Large intestine (tissue), 3 donors: ENCODE measurements around the gene SEMA3B. TPM values are rescaled to one million over a fixed set of nuclear protein-coding genes. Genes with fewer than 3 reads are reported as not detected.

Experiments
- DNase-seq, 2 donors: peaks; one replicate each; pipeline versions ENCODE4 v3.0.0 to v3.0.0-alpha.2; 2013
- H3K27ac ChIP-seq: one replicate; pipeline ENCODE4 v1.5.1; 2013; ENCODE audit warnings: low read length
- H3K27me3 ChIP-seq: 2 replicates; pipeline ENCODE4 v1.6.1; 2013; ENCODE audit warnings: low read length; ENCODE audit not compliant: control insufficient read depth, insufficient read depth
- H3K36me3 ChIP-seq: 2 replicates; pipeline ENCODE4 v1.6.1; 2013; ENCODE audit warnings: low read length; ENCODE audit not compliant: control insufficient read depth, insufficient read depth
- H3K4me1 ChIP-seq: one replicate; pipeline ENCODE4 v1.6.1; 2013; ENCODE audit warnings: low read length; ENCODE audit not compliant: control insufficient read depth, insufficient read depth
- H3K4me3 ChIP-seq: one replicate; pipeline ENCODE4 v1.5.1; 2013; ENCODE audit warnings: low read length
- H3K9me3 ChIP-seq: one replicate; pipeline ENCODE4 v1.6.1; 2013; ENCODE audit warnings: mild to moderate bottlenecking, low read depth, low read length, moderate library complexity; ENCODE audit not compliant: control insufficient read depth
- WGBS: methylation state at CpG from one replicate; pipeline ENCODE4 v1.1.5; 2013; ENCODE audit warnings: low lambda C conversion rate; ENCODE audit not compliant: insufficient coverage; 5-methylcytosine and 5-hydroxymethylcytosine counted together
- polyA plus RNA-seq: library from polyadenylated mRNA; unstranded; fragments of 120-200 nt; gene quantifications from one replicate; pipeline ENCODE4 v1.2.1, GENCODE V29; 2013

Gene SEMA3B
- polyA plus RNA-seq, 1 donor = 87.0 TPM

DNA sequence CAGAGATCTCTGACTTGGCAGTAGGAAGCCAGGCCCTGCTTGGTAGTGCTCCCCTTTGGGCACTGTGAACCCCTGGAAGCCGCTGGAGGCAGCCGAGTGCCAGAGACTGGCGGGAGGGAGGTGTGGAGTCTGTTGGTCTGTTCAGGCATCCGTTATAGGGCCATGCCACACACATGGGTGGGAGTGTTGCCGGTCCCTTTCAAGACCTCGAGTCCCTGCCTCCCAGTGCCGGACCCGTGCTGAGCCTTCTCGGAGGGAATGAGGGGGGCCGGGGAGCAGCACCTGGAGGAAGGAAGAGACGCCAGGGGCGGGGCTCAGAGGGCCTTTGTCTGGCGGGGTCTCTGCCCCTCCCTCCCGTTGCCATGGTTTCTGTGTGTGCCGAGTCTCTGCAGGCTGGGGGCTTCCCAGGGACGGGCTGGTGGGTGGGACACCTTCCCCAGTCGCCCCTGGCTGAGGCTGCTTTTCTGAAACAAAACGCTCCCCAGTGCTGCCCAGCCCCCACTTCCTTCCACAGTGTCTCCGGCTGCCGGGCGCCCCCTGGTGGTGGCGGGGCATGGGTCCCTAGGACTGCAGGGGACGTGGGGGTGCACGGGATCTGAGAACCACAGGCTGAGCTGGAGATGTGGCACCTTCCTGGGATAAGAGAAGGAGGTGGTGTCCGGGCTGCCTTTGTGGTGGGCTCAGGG is 23.0 kb upstream of the SEMA3B start:
- Histone ChIP-seq H3K4me1 (peaks cover 43% of the 10 kb centered on the region), H3K27me3 (no peaks in the 10 kb centered on the region), H3K4me3 (peak overlapping the region; percentile 66), H3K27ac (peak overlapping the region; percentile 70), H3K9me3 (no peaks in the 10 kb centered on the region), H3K36me3 (peaks cover 45% of the 10 kb centered on the region)
- no CpG with 5 or more reads among the region's 25 CpGs for WGBS
- DNase-seq = peak; percentile 80 to 84

DNA sequence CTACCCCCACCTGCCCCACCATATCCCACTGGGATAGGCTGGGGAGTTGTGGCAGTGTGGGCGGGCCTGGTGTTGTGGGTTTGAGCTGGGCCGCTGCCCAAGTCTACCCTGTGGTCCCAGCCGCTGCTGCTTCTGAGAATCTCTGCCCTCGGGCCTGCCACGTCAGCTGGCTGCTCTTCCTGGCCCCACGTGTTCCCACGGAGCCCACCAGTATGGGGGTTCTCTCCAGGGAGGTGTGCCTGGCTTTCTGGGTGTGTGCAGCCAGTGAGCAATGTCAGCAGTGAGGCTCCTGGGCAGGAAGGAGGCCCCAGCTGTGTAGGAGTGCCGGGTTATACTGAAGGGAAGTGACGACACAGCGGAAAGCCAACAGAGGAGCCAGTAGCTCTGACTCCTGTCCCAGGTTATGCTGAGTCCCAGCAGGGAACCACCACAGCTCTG is 22.4 kb upstream of the SEMA3B start:
- Histone ChIP-seq H3K9me3 (no peaks in the 10 kb centered on the region), H3K27ac (peak overlapping the region; percentile 70), H3K4me3 (no peak overlapping the region), H3K27me3 (no peaks in the 10 kb centered on the region), H3K4me1 (peaks cover 43% of the 10 kb centered on the region), H3K36me3 (peaks cover 50% of the 10 kb centered on the region)
- peak in 1 of 2 donors; percentile 52 for DNase-seq
- no CpG with 5 or more reads among the region's 10 CpGs for WGBS

DNA sequence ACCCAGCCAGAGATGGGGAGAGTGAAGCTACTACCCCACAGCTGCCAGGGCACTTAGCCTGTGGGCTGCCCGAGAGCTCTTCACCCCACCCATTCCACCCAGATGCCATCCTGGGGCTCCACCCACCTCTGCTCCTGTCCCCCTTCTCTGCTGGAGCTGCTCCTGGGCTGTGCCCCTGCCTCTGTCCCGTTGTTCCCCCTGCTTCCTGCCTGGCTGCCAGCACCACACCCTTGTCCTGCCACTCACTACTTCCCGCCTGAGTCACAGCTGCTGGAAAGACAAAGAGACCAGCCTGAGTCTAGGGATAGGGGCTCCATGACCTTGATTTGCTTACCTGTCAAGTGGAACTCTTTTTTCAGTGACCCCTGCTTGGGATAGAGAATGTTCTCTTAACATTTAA is 20.6 kb upstream of the SEMA3B start:
- DNase-seq = peak in 1 of 2 donors; percentile 42
- Histone ChIP-seq H3K9me3 (no peaks in the 10 kb centered on the region), H3K4me1 (peaks cover 41% of the 10 kb centered on the region), H3K36me3 (peaks cover 59% of the 10 kb centered on the region), H3K27ac (peak overlapping the region; percentile 40), H3K27me3 (no peaks in the 10 kb centered on the region), H3K4me3 (no peak overlapping the region)
- WGBS = no CpG with 5 or more reads among the region's 3 CpGs

DNA sequence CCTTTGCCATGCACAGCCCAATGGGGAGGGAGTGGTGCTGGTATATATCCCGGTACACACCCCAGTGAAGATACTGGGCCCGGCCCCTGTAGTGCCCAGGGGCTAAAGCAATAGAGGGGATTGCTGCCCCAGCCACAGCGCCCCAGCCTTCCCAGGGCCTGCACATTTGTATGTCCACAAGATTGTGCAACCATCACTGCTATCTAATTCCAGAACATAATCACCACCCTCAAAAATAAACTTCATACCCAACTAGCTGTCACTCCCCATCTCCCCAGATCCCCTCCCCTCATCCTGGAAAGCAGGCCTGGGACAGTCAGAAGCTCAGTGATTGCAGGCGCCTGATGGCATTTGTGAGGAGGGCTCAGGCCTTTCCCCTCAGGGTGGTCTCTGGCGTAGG is 19.5 kb upstream of the SEMA3B start:
- Histone ChIP-seq H3K4me1 (peaks cover 41% of the 10 kb centered on the region), H3K36me3 (peaks cover 59% of the 10 kb centered on the region), H3K27me3 (no peaks in the 10 kb centered on the region), H3K9me3 (no peaks in the 10 kb centered on the region), H3K4me3 (no peak overlapping the region), H3K27ac (no peak overlapping the region)
- WGBS = no CpG with 5 or more reads among the region's 5 CpGs
- no peak for DNase-seq

DNA sequence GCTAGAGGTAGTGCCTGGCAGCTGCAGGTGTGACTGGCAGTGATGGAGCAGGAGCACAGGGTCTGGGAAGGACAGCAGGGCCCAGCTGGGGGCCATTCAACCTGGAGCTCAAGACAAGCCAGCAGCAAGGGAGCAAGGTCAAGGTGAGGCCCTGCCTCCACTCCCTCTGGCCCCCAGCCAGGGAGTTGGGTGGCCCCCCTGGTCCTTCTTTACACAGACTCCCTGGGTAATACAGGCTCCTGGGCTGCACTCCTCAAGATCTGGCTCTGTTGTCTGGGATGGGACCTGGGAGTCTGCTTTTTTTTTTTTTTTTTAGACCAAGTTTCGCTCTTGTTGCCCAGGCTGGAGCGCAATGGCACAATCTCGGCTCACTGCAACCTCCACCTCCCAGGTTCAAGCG is 18.4 kb upstream of the SEMA3B start:
- WGBS = no CpG with 5 or more reads among the region's 4 CpGs
- H3K27ac ChIP-seq = no peak overlapping the region
- no peaks in the 10 kb centered on the region for H3K27me3 ChIP-seq
- no peaks in the 10 kb centered on the region for H3K9me3 ChIP-seq
- no peak for DNase-seq
- H3K36me3 ChIP-seq = peaks cover 66% of the 10 kb centered on the region
- no peak overlapping the region for H3K4me3 ChIP-seq
- peaks cover 37% of the 10 kb centered on the region for H3K4me1 ChIP-seq

DNA sequence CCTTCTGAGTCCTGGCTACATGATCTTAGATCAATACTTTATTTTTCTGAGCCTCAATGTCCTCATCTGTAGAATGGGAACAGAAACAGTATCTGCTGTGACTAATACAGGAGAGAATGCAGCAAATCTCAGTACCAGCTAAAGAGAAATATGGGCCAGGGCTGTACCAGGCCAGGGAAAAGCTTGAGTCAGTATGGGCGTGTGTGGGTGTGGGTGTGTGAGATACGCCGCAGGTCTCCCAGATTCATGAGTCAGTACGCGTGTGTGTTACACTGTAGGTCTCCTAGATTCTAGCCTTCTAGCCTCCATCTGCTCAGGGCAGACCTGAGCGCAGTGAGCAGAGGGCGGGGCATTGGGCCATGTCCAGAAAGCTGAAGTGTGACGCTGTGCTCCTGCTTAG is 17.7 kb upstream of the SEMA3B start:
- no peak for DNase-seq
- WGBS = no CpG with 5 or more reads among the region's 8 CpGs
- Histone ChIP-seq H3K4me3 (no peak overlapping the region), H3K36me3 (peaks cover 72% of the 10 kb centered on the region), H3K4me1 (peaks cover 32% of the 10 kb centered on the region), H3K27me3 (no peaks in the 10 kb centered on the region), H3K27ac (no peak overlapping the region), H3K9me3 (no peaks in the 10 kb centered on the region)

DNA sequence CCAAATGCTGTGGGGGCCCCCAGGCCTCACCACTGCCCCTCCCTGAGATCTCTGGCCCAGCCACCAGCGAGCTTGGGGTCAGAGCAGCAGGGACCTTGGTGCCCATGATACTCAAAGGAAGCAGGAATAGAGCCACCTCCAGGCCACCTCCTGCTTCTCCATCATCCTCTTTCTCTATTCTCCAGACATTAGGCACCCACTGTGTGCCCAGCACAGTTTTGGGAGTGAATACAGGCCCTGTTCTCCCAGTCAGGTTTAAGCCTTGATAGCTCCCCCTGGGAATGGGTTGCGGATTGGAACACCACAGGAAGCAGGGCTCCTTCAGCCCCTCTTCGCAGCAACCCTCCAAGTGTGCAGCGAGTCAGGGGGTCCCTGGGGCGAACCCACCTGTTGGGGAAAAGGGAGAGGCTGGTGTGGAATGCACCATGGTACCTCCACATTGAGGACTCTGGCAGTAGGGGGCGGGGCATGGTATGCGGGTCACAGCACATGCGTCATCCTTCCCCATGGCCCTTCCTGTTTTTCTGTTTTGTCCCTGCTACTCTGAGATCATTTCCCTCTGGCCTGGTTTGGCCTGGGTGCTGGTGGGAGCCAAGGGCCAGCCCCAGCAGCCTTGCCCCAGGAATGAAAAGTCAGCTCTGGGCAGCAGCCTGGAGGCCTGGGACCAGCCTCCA is 14.2 kb upstream of the SEMA3B start:
- no peaks in the 10 kb centered on the region for H3K27me3 ChIP-seq
- H3K4me1 ChIP-seq = peaks cover 10% of the 10 kb centered on the region
- H3K27ac ChIP-seq = no peak overlapping the region
- no peak overlapping the region for H3K4me3 ChIP-seq
- no peak for DNase-seq
- peaks cover 74% of the 10 kb centered on the region for H3K36me3 ChIP-seq
- WGBS = no CpG with 5 or more reads among the region's 8 CpGs
- peaks cover 11% of the 10 kb centered on the region for H3K9me3 ChIP-seq

DNA sequence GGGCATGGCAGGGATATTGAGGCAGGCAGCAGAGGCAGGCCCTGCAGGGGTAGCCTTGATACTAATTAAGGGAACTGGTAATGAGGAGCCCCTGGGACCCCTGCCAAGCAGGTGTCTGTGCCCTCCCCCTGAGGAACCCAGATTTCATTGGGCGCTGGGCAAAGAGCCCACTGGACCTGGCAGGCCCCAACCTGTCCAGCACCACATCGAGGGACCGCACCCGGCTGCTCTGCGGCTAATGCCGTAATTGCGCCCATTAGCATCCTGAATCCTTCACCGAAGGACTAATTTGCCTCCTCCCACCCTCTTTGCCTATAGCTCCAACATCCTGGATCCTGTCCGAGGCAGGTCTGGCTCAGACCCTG is 13.7 kb upstream of the SEMA3B start:
- no CpG with 5 or more reads among the region's 9 CpGs for WGBS
- Histone ChIP-seq H3K4me1 (peaks cover 10% of the 10 kb centered on the region), H3K27me3 (no peaks in the 10 kb centered on the region), H3K27ac (no peak overlapping the region), H3K36me3 (peaks cover 73% of the 10 kb centered on the region), H3K9me3 (peaks cover 11% of the 10 kb centered on the region), H3K4me3 (no peak overlapping the region)
- DNase-seq = no peak

DNA sequence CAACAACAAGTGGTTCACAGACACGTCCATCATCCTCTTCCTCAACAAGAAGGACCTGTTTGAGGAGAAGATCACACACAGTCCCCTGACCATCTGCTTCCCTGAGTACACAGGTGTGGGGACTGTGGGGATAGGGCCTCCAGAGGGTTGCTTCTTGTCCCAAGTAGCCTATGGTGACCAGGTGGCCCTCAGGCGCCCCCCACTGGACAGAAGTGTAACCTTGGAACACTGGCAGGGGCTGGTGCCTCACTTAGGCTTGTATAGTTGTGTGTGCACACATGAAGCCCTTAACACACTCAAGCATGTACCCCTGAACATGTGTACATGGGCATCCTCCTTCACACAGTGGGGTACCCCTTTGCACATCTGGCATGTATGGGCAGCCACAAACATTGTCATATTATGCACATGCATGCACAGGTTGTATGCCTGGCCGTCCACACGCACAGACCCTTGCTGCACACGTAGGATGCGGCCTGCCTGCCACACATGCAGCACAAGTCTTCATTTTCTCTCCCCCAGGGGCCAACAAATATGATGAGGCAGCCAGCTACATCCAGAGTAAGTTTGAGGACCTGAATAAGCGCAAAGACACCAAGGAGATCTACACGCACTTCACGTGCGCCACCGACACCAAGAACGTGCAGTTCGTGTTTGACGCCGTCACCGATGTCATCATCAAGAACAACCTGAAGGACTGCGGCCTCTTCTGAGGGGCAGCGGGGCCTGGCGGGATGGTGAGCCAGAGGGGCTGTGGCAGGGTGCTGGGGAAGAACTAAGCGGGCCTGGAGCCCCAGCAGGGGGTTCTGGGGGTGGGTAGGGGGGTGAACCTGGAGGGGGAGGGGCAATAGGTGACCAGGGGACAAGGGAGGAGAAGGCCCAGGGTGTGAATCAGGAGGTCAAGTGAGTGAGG is 11.7 kb upstream of the SEMA3B start:
- Histone ChIP-seq H3K9me3 (peaks cover 11% of the 10 kb centered on the region), H3K36me3 (peaks cover 61% of the 10 kb centered on the region), H3K27me3 (no peaks in the 10 kb centered on the region), H3K4me3 (no peak overlapping the region), H3K27ac (no peak overlapping the region), H3K4me1 (peaks cover 22% of the 10 kb centered on the region)
- no peak for DNase-seq
- WGBS = no CpG with 5 or more reads among the region's 20 CpGs

DNA sequence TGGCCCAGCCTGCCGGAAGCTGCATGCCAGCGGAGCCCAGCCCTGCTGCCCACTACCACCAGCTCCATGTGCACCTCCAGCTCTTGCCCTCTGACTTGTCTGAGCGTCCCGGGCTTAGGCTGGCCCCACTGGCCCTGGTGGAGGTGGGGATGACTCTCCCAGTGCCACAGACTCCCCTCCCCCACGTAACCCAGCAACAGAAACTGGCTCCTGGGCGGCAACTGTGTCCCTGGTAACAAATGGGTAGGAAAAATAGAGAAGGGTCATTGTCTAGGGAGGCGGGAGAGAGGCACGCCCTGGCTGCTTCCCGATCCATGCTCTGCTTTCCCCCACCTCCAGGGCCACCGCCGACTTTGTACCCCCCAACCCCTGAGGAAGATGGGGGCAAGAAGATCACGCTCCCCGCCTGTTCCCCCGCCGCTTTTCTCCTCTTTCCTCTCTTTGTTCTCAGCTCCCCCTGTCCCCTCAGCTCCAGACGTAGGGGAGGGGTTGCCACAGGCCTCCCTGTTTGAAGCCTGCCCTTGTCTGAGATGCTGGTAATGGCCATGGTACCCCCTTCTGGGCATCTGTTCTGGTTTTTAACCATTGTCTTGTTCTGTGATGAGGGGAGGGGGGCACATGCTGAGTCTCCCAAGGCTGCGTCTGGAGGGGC is 10.8 kb upstream of the SEMA3B start:
- no peak for DNase-seq
- Histone ChIP-seq H3K27me3 (no peaks in the 10 kb centered on the region), H3K4me3 (no peak overlapping the region), H3K27ac (no peak overlapping the region), H3K36me3 (peaks cover 52% of the 10 kb centered on the region), H3K4me1 (peaks cover 22% of the 10 kb centered on the region), H3K9me3 (peaks cover 11% of the 10 kb centered on the region)
- 80% methylated on average over 2 of the region's 17 CpGs for WGBS
